DMS53 treated with DMSO at 0.1 percent for 48 hours (cell line): ENCODE data around the gene CPSF4.

Source experiments
- DNase-seq: peaks from one replicate; lab custom pipeline; 2025; ENCODE audit not compliant: unreplicated experiment; lab: John Stamatoyannopoulos, UW

CPSF4 gene

GRCh38 chr7:99438573-99439480 lies at the start of gene CPSF4, which contains the start of gene PTCD1:
Gene CPSF4, plus strand, starts transcription at chr7:99438943. Its CDS starts 140 bp downstream, at chr7:99439083.
Gene PTCD1, minus strand, starts transcription at chr7:99438798. Its CDS starts 3,556 bp downstream, at chr7:99435242.
- DNase-seq: peak; percentile 93

- DNase-seq: no peak
These were observed 49.0 kb upstream of the CPSF4 start for GRCh38 chr7:99389772-99390171.

GRCh38 chr7:99390941-99391602 lies 47.7 kb upstream of the CPSF4 start:
- no peak for DNase-seq

- peak; percentile 23 for DNase-seq
These were observed 46.7 kb upstream of the CPSF4 start for GRCh38 chr7:99392046-99392445.

- DNase-seq: peak; percentile 94
These were observed 45.9 kb upstream of the CPSF4 start for GRCh38 chr7:99392659-99393354.

GRCh38 chr7:99393355-99394187 lies 45.2 kb upstream of the CPSF4 start:
- peak; percentile 51 for DNase-seq

- DNase-seq: no peak
These were observed 44.6 kb upstream of the CPSF4 start for GRCh38 chr7:99394188-99394502.

- no peak for DNase-seq
These were observed 43.0 kb upstream of the CPSF4 start for GRCh38 chr7:99395616-99396327.

GRCh38 chr7:99396418-99397296 lies 42.1 kb upstream of the CPSF4 start:
- DNase-seq: no peak

- DNase-seq: no peak
These were observed 41.3 kb upstream of the CPSF4 start for GRCh38 chr7:99397297-99397983.

- DNase-seq: no peak
These were observed 39.8 kb upstream of the CPSF4 start for GRCh38 chr7:99398891-99399445.

GRCh38 chr7:99399597-99399996 lies 39.1 kb upstream of the CPSF4 start:
- DNase-seq: no peak

GRCh38 chr7:99402854-99403253 lies 35.9 kb upstream of the CPSF4 start:
- DNase-seq: no peak

- no peak for DNase-seq
These were observed 35.0 kb upstream of the CPSF4 start for GRCh38 chr7:99403764-99404163.

GRCh38 chr7:99404235-99404976 lies 34.3 kb upstream of the CPSF4 start:
- no peak for DNase-seq

GRCh38 chr7:99404977-99405320 lies 33.8 kb upstream of the CPSF4 start:
- no peak for DNase-seq

GRCh38 chr7:99406557-99406956 lies 32.2 kb upstream of the CPSF4 start:
- no peak for DNase-seq
